ENCODE data around the gene RANBP10.

GRCh38 chr16:67846320-67847063, 40.1 kb upstream of the RANBP10 start, which contains the start of gene NUTF2:
- no peak for TF ChIP-seq JUND (IDR thresholded peaks at IDR 0.05)
- peak; percentile 51 to 71 for TF ChIP-seq EGR1 (IDR thresholded peaks at IDR 0.05; ENCODE audit: low read depth in 2 of 2)
- TF ChIP-seq YY1 (IDR thresholded peaks at IDR 0.05): peak; percentile 92
- no peak for TF ChIP-seq TAF1 (conservative IDR thresholded peaks at IDR 0.05)
- TF ChIP-seq, protein P1, sequence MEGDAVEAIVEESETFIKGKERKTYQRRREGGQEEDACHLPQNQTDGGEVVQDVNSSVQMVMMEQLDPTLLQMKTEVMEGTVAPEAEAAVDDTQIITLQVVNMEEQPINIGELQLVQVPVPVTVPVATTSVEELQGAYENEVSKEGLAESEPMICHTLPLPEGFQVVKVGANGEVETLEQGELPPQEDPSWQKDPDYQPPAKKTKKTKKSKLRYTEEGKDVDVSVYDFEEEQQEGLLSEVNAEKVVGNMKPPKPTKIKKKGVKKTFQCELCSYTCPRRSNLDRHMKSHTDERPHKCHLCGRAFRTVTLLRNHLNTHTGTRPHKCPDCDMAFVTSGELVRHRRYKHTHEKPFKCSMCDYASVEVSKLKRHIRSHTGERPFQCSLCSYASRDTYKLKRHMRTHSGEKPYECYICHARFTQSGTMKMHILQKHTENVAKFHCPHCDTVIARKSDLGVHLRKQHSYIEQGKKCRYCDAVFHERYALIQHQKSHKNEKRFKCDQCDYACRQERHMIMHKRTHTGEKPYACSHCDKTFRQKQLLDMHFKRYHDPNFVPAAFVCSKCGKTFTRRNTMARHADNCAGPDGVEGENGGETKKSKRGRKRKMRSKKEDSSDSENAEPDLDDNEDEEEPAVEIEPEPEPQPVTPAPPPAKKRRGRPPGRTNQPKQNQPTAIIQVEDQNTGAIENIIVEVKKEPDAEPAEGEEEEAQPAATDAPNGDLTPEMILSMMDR (IDR thresholded peaks at IDR 0.05; ENCODE audit: low read depth, low read length, missing input control): peak; percentile 0

Data from liver (tissue), 3 donors.